Measurements from ENCODE around the gene COQ3.

DNA sequence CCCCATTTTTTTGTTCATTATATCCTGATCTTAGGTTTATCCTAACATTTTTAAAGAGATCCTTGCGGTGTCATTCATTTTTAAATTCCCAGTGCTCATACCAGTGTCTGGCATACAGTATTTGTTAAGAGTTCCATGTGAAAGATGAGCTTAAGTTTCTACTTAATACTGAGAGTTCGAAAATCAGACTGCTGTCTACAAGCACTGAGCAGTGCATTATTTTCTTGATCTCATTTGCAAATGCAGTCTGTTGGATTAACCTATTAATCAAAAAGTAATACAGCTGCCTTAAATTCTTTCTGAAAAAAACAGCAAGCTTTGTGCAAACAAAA lies 663 bp downstream of the COQ3 start:
- TF ChIP-seq, protein P1, sequence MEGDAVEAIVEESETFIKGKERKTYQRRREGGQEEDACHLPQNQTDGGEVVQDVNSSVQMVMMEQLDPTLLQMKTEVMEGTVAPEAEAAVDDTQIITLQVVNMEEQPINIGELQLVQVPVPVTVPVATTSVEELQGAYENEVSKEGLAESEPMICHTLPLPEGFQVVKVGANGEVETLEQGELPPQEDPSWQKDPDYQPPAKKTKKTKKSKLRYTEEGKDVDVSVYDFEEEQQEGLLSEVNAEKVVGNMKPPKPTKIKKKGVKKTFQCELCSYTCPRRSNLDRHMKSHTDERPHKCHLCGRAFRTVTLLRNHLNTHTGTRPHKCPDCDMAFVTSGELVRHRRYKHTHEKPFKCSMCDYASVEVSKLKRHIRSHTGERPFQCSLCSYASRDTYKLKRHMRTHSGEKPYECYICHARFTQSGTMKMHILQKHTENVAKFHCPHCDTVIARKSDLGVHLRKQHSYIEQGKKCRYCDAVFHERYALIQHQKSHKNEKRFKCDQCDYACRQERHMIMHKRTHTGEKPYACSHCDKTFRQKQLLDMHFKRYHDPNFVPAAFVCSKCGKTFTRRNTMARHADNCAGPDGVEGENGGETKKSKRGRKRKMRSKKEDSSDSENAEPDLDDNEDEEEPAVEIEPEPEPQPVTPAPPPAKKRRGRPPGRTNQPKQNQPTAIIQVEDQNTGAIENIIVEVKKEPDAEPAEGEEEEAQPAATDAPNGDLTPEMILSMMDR (IDR thresholded peaks at IDR 0.05; ENCODE audit: low read depth, low read length, poor library complexity, severe bottlenecking): no peak
- no peak for TF ChIP-seq EZH2phosphoT487 (IDR thresholded peaks at IDR 0.05; ENCODE audit: borderline replicate concordance, low read length)
